NCI-H2196 treated with DMSO at 0.1 percent for 48 hours (cell line): ENCODE results near the gene S100A14.
"Not testable (repeated sequence)": the region's sequence is repeated elsewhere in the genome, so short reads cannot be mapped to it uniquely, and the experiment has no call there.

Experiments used
- DNase-seq: peaks from one replicate; lab custom pipeline; 2025; ENCODE audit not compliant: unreplicated experiment; lab: John Stamatoyannopoulos, UW

Gene S100A14

DNA sequence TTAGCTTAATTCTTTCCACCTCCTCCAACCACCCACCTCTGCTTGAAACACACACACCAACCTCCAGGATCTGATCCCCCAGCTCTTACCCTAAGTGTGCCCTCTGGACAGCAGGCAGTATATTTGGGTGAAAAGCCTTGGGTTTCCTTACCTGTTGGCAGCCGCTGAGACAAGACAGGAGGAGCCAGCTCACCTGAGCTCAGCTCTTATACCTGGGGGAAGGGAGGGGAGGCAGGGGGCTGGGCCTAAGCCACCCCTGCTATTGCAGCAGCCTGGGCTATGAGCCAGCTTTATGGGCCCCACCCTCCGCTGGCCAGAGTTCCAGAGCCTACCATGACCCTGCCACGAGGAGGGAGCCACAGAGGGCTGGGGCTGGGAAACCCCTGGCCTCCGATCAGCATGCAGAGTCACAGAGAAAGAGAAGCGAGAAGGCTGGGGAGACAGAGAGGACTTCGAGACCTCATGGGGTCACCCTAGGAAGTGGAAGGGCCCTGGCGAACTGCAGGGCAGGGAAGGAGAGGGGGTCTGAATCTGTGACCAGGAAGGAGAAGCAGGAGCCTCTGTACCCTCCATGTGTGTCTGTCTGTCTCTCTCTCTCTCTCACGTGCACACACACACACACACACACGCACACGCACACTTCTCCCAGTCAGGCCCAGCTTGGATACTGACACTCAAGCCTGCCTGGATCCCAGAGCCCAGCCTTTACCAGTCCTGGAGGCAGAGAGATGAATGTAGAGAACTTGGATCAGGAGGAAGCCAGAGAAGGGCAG is at the start of gene S100A14:
Gene S100A14 (minus strand): TSS at position 182 of the 773 bp plus-strand sequence. CDS start 467 bp downstream, outside the sequence.
- DNase-seq: peak; percentile 35

- DNase-seq: no peak
Observed at GRCh38 chr1:153663211-153663610, 47.1 kb upstream of the S100A14 start.

DNA sequence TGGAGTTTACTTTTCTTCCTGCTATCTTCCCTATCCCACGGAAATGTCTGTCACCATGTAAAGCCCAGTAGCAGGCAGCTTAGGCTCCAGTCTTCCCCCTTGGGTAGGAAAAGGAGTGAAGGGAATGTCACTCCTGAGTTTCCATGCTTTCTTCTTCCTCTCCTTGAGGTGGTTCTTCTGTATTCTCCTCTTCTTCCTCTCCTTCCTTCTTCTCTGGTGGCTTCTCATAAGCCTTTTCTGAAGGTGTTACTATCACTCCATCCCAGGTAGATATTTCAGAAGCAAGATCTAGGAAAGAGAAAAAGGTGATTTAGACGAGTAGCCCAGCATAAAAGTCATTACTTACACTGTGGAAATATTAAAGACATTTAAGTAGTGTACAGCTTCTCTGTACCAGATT is 46.1 kb upstream of the S100A14 start:
- DNase-seq: no peak

GRCh38 chr1:153661111-153661708 is 45.1 kb upstream of the S100A14 start:
- no peak for DNase-seq

GRCh38 chr1:153659656-153660055 is 43.5 kb upstream of the S100A14 start:
- no peak for DNase-seq

DNA sequence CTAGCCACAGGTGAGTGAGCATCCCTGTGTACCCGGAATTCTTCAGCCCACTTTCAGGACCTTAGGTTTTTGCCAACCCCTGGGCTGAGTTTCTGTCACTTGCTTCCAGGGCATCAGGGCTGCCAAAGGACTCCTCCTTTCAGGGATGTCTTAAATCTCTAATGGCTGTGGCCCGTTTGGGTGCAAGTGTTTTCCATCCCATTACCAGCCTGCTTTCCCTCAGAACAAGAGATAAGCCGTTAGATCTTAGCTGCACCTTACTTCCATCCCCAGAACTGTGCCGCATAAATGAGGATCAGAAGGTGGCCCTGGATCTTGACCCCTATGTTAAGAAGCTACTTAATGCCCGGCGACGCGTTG is 43.0 kb upstream of the S100A14 start:
- DNase-seq: no peak

DNA sequence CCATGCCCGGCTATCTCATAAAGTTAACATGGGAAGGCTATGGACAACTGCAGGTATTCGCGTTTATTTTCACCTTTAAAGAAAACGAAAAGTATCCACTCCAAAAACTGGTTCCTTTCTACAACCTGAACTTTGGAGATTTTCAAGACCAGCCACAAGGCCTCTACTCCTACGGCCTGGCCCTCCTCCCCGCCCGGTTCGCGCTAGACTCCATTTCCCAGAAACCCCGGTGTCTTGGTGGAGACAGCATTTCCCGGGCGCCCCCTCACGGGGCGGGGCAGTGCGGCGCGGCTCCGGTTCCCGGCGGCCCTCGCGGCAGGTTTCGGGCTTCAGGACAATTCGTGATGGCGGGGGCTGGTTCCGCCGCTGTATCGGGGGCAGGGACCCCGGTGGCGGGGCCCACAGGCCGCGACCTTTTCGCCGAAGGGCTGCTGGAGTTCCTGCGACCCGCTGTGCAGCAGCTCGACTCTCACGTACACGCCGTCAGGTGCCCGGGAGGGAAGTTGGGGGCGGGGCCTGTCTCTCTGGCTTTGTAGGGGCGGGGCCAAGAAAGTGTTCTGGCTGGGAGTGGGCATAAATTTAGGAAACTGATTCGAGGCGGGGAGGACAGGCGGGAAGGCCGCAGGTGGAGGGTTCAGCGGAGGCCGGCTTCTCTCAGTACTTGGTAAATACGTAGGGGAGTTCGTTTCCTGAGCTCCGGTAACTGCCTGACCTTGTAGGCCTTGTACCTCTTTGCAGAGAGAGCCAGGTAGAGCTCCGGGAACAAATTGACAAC is 42.5 kb upstream of the S100A14 start, which contains the start of gene SNAPIN:
Gene SNAPIN (plus strand): TSS at position 304 of the 775 bp plus-strand sequence. CDS start 41 bp downstream, at position 345.
- DNase-seq: peak; percentile 83

- DNase-seq: peak; percentile 35
Observed at GRCh38 chr1:153655333-153655732, 39.2 kb upstream of the S100A14 start.

- DNase-seq: no peak
Observed at GRCh38 chr1:153652805-153653500, 36.8 kb upstream of the S100A14 start.

DNA sequence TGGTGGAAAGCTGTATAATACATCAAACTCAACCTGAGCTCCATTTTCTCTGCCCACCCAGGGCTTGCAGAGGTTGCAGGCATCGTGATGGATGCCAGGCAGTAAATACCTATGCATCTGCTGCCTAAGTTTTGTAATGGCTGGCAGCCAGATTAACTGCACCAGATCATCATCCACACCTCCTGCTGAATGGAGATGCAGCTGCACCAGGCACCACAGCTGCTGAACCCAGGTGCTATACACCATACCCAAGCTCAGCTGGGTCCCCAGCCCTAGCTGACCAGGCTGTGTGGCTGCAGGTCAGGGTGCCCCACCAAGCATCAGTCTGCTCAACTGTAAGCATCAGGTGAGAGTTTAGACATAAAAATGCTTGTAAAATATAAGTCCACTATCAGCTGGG is 35.6 kb upstream of the S100A14 start:
- no peak for DNase-seq

DNA sequence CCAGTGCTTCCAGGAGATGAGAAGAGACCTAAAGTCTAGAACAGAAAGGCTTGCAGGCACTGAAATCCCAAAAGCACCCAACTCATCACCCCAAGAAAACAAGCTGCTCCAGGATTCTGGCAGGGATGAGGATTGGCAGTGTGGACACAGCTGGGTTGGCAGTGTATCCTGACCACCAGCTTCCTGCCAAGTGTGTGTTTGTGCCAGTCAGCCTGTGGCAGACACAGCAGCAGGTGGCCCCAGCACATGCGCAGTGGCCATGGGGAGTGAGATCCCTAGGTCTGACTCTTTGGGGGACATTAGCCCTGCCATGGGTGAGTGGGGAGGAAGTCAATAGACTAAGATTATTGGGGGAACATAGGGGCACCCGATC is 33.7 kb upstream of the S100A14 start:
- DNase-seq: peak; percentile 82

- no peak for DNase-seq
Observed at GRCh38 chr1:153649137-153649862, 33.2 kb upstream of the S100A14 start.

- no peak for DNase-seq
Observed at GRCh38 chr1:153648000-153648643, 32.0 kb upstream of the S100A14 start.

DNA sequence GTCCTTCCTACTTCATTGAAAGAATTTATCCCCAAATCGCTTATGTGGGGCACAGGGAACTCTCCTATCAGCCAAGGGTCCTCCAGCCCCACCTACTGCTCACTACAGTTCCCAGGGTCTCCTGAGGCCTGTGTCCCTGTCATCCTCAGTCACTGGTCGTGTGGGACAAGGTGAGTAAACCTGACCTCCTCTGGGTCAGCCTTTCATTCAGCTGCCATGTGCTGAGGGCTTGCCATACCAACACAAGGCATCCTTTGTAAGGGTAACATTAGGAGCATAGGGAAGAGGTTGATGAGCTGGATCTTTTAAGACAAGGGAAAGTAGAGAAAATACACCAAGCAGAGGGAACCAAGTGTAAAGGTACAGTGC is 31.2 kb upstream of the S100A14 start:
- DNase-seq: no peak

DNA sequence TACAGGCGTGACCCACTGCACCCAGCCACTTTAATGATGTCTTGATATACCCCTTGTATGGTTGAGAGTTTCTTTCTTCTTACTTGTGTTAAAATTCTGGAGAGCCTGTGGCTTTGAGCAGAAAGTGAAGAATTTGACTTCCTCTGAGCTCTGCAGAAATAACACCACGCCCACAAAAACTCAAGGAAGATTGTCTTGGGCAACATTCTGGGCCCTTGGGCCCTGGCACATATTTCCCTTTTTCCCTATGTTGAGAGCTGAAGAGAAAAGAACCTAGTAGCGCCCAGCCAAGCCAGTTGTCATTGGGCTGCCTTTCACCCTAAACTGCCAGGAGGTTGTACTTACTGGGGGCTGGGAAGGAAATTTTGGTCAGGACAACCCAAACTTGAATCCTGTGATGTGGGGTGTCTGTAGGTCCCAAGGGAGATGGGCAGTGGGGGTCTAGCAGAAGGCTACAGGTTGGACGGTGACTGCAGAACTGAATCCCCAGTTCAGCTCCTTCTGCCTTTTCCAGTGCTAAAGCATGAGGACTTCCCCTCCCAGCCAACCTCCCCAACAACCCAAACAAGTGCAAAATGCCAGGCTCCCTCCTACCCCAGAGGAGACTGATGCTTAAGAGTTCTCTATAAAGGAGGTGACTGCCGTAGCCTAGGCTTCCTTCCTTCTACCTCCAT is 30.7 kb upstream of the S100A14 start:
- no peak for DNase-seq

- DNase-seq: no peak
Observed at GRCh38 chr1:153643816-153644215, 27.7 kb upstream of the S100A14 start.

- no peak for DNase-seq
Observed at GRCh38 chr1:153643100-153643499, 27.0 kb upstream of the S100A14 start.

DNA sequence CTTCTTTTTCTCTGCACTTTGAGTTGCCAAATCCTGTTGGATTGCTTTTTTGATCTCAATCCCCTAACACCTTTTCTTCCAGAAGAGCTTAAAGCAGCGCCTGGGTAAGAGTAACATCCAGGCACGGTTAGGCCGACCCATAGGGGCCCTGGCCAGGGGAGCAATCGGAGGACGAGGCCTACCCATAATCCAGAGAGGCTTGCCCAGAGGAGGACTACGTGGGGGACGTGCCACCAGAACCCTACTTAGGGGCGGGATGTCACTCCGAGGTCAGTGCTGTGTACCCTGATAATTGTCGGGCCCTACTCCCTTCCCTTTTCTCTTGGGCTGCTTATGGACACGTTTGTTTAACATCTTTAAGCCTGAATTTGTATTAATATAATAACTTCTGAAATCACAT is 26.0 kb upstream of the S100A14 start:
- DNase-seq: no peak

DNA sequence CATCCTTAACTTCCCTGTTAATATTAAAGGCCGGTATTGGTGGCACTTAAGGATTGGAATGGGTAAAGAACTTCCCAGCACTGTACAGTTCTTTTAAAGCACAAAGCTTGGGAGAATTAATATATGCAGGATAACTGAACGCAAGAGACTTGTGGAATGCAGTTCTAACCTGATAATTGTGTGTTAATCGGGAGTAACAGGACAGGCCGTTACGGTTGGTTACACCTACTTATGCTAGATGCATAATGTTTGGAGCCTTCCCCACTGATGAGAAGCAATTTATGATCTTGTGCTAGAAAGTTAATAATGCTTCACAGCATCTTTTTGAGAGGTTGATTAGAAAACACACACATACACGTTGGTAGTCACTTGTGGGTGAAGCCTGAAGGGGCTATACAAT is 24.7 kb upstream of the S100A14 start:
- no peak for DNase-seq

DNA sequence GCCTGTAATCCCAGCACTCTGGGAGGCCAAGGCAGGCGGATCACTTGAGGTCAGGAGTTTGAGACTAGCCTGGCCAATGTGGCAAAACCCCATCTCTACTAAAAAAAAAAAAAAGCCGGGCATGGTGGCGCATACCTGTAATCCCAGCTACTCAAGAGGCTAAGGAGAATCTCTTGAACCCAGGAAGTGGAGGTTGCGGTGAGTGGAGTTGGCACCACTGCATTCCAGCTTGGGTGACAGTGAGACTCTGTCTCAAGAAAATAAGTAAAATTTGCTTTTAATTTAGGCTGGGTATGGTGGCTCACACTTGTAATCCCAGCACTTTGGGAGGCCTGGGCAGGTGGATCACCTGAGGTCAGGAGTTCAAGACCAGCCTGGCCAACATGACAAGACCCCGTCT is 24.1 kb upstream of the S100A14 start:
- not testable (repeated sequence) for DNase-seq
